ENCODE results near the gene RAD51AP1. TPM values are rescaled to one million over a fixed set of nuclear protein-coding genes. Genes with fewer than 3 reads are reported as not detected.

The RAD51AP1 gene
- total and polyA plus RNA-seq, 11 donors: 0.19 to 8.2 (median 1.1) TPM; not detected in 1

DNA sequence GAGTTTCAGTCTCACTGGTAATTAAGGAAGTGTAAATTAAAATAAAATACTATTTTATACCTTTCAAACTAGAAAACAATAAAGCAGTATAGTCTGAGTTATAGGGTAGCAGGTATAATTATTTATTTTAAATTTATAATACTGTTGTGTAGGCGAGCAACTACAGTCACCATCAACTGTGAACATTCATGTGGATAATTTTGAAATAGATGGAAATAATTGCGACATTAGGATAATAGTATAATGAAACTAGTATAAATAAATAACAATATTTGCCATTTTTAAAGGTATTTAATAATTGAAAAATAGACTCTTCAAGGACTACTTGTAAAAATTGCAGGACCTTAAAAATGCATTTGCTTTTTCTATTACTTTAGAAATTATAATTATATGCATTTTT, 19.5 kb downstream of the RAD51AP1 start:
- no peak overlapping the region for H3K4me3 ChIP-seq
- peaks cover 0 to 41% (median 7%) of the 10 kb centered on the region in 12 donors for H3K4me1 ChIP-seq
- no peaks in the 10 kb centered on the region for H3K27me3 ChIP-seq
- H3K36me3 ChIP-seq: no peaks in the 10 kb centered on the region
- no peak for DNase-seq
- 96 to 98% (median 96%) methylated on average over 2 of the region's 2 CpGs for WGBS, 4 donors
- ATAC-seq: no peak
- no peak for TF ChIP-seq POLR2A (IDR thresholded peaks at IDR 0.05)
- TF ChIP-seq, protein P1, sequence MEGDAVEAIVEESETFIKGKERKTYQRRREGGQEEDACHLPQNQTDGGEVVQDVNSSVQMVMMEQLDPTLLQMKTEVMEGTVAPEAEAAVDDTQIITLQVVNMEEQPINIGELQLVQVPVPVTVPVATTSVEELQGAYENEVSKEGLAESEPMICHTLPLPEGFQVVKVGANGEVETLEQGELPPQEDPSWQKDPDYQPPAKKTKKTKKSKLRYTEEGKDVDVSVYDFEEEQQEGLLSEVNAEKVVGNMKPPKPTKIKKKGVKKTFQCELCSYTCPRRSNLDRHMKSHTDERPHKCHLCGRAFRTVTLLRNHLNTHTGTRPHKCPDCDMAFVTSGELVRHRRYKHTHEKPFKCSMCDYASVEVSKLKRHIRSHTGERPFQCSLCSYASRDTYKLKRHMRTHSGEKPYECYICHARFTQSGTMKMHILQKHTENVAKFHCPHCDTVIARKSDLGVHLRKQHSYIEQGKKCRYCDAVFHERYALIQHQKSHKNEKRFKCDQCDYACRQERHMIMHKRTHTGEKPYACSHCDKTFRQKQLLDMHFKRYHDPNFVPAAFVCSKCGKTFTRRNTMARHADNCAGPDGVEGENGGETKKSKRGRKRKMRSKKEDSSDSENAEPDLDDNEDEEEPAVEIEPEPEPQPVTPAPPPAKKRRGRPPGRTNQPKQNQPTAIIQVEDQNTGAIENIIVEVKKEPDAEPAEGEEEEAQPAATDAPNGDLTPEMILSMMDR (IDR thresholded peaks at IDR 0.05): no peak
- H3K27ac ChIP-seq: peak overlapping the region in 1 of 12 donors; percentile 73
- H3K9me3 ChIP-seq: no peaks in the 10 kb centered on the region
- intact Hi-C loops (cut with DNase I): no loop called here

DNA sequence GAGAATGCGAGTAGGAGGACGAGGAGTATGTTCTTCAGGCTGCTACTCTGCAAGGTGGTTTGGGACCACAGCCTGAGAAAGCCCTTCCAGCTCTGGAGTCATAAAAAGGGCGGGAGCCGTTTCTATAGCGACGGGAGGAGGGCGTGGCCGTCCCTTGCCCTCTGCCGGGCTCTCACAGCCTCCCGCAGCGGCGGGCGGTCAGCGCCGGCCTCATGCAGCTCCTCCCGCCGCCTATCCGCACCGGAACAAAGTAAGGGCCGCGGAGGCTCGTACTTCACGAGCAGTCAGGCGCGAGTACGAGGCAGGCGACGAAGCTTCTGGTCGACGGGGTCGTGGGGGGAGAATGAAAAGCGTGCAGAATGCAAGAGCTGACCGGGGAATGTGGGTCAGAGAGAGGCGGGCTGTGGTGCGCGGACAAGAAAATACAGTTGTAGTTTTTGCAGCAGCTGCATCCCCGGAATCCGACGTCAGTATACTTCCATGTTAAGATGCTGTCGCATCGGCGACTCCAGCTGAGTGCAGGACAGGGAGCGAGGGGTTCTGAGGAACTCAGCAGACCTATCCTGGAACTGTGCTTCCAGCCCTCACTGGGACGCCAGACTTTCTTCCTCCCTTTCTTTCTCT, 23.5 kb downstream of the RAD51AP1 start, which contains the start of gene DYRK4:
Gene DYRK4, plus strand, starts transcription at position 175 of the 624 bp plus-strand sequence. Its CDS starts 38 bp downstream, at position 213.
- peak within 1 kb of the TSS in 11 of 12 donors; percentile 7 to 51 (median 37) for H3K4me3 ChIP-seq
- WGBS, 4 donors: 6 to 11% (median 10%) methylated on average over 44 of the region's 44 CpGs

DNA sequence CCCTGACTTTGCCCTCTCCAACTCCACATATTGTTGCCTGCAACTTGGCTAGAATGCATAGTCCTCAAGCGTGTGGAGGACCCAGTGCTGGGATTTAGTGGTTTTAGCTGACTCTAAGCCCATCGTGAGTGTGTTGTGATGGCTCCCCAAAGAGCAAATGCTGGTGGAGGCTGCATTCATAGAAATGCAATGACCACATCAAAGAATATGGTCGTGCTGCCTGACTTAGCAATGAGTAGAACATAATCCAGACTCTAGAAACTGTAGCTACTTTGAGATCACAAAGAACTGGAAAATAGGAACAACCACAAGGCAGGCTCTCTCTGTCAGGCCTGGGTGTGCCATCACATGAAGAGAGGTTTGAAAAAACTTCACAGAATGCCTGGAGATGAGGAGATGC, 24.6 kb downstream of the RAD51AP1 start:
- Histone ChIP-seq H3K27ac (no peak overlapping the region), H3K36me3 (no peaks in the 10 kb centered on the region), H3K4me1 (peaks cover 0 to 43% (median 5%) of the 10 kb centered on the region in 12 donors), H3K27me3 (peaks cover 0 to 5% (median 0%) of the 10 kb centered on the region in 9 donors), H3K9me3 (no peaks in the 10 kb centered on the region), H3K4me3 (no peak overlapping the region)
- intact Hi-C loops (cut with DNase I): loop anchor here in 1 of 10 donors (2.0 kb wide), 1 partner anchor 41 kb away; no protein-coding TSS in a partner anchor
- TF ChIP-seq, protein P1 (IDR thresholded peaks at IDR 0.05): no peak
- no peak for TF ChIP-seq POLR2A (IDR thresholded peaks at IDR 0.05)
- WGBS, 4 donors: 79 to 91% (median 85%) methylated on average over 3 of the region's 3 CpGs
- DNase-seq (no peak), ATAC-seq (no peak)

More for the DNA sequence above, 23.5 kb downstream of the RAD51AP1 start, which contains the start of gene DYRK4:
- DNase-seq (peak; percentile 77 to 92 (median 81)), ATAC-seq (peak; percentile 56 to 96 (median 90))
- TF ChIP-seq POLR2A (IDR thresholded peaks at IDR 0.05): no peak
- TF ChIP-seq, protein P1 (IDR thresholded peaks at IDR 0.05): no peak
- no peaks in the 10 kb centered on the region for H3K36me3 ChIP-seq
- no peaks in the 10 kb centered on the region for H3K9me3 ChIP-seq
- intact Hi-C loops (cut with DNase I): loop anchor here in 1 of 10 donors (2.0 kb wide), 1 partner anchor 43 kb away; no protein-coding TSS in a partner anchor
- H3K4me1 ChIP-seq: peaks cover 0 to 43% (median 6%) of the 10 kb centered on the region in 12 donors
- H3K27ac ChIP-seq: peak within 1 kb of the TSS in 1 of 12 donors; percentile 24
- H3K27me3 ChIP-seq: peaks cover 0 to 5% (median 0%) of the 10 kb centered on the region in 9 donors

DNA sequence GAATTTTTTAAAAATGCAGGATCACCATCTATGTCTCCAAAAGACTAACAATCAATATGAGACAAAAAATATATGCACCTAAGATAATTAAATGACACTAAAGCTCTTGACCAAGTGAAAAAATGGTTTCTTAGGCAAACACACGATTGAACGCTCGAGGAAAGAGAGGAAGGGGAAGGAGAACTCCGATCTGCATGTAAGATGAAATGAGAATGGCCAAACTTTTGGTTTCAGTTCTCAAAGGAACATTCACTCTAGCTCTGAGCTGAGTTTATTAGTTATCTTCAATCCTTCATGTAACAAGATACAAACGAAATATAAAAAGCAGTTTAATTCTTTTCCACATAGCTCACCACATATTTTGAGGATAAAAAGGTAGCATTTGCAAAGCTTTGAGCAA, 26.1 kb downstream of the RAD51AP1 start:
- Histone ChIP-seq H3K9me3 (no peaks in the 10 kb centered on the region), H3K4me1 (peaks cover 0 to 43% (median 5%) of the 10 kb centered on the region in 12 donors), H3K27ac (peak overlapping the region in 1 of 12 donors; percentile 85), H3K4me3 (no peak overlapping the region), H3K27me3 (peaks cover 0 to 5% (median 0%) of the 10 kb centered on the region in 9 donors), H3K36me3 (no peaks in the 10 kb centered on the region)
- WGBS, 4 donors: 73 to 77% (median 74%) methylated on average over 5 of the region's 5 CpGs
- ATAC-seq (no peak), DNase-seq (no peak)
- intact Hi-C loops (cut with DNase I): no loop called here
- no peak for TF ChIP-seq POLR2A (IDR thresholded peaks at IDR 0.05)
- TF ChIP-seq, protein P1 (IDR thresholded peaks at IDR 0.05): no peak
